Measurements from ENCODE around the gene PPIL3.

PPIL3 gene

DNA sequence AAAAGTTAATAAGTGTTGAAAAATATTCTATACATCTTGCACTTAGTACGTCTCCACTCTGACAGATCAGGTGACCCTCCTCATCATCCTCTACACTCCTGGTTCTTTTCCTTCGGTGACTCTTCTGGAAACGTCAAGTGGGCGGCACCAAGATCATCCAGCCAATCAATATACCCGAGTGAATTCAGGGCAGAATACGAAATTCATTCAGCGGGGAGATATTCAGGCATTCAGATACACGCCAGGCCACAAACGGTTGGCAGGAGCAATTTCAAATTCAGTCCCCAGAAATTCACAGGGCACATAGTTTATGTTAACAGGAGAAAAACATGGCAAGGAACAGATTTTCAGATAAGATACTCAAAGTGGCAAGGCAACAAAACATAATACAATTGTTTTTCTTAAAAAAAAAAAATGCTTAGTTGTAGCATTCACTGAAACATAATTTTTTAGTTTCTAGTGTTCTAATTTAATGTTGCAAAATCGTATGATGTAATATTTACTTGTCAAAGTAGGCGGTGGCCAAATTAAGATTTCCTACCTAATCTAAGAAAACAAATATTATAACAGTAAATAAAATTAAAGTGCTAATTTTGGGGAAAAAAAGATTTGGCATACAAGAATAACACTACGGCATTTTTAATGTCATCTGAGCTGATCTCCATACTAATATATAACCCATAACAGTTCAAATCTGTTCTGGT, 28.6 kb downstream of the PPIL3 start:
- no peak for DNase-seq

DNA sequence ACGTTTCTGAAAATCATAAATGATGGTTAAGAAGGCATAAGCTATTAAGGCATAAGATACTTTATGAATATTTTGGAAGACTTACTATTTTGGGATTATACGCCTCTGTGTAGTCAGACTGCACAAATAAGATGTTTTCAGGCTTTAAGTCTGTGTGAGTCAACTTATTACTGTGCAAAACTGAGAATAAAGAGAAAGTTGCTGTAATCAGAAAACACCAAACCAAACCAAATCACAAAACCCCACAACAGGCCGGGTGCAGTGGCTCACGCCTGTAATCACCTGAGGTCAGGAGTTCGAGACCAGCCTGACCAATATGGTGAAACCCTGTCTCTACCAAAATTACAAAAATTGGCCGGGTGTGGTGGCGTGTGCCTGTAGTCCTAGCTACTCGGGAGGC, 32.1 kb downstream of the PPIL3 start:
- no peak for DNase-seq

DNA sequence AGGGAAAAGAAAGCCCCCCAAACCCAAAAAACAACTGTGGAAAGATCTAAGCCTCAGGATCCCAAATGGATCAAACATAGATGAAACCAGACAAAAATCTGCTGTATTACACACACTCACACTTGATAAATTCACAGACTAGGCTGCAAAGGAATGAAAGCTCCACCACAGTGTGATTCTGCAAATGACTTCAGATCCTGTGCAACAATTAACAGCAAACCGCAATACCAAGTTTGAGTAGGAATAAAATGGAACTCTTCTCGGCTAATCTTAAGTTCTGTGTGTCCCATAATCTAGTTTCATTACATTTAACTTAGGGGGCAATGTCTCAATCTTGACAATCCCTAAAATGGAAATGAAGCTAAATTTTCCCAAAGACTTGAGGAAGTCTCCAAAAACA, 36.3 kb downstream of the PPIL3 start:
- no peak for DNase-seq

DNA sequence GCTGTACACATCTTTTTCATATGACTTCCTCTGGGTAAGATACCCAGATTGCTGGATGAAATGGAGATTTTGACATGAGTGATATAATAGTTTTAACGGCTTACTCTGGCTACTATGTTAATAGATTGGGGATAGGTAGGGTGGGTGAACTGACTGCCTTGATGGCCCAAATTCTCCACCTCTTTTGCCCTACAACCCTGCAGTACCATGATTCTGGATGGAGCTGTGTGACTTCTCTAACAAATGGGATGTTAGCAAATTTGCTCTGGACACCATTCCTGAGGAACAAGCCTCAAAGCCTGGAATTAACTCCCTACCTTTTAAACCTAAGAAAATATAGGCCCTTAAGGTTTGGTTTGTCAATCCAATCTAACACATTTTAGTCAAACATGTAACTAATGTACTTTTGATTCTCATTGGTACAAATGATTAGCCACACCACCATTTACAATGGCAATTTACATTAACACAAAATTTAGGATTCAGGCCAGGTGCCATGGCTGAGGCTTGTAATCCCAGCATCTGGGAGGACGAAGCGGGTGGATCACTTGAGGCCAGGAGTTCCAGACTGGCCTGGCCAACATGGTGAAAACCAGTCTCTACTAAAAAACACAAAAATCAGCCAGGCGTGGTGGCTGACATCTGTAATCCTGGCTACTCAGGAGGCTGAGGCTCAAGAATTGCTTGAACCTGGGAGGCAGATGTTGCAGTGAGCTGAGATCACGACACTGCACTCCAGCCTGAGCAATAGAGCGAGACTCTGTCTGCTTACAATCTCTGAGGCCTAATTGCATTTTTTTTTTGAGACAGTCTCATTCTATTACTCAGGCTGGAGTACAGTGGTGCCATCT, 37.3 kb downstream of the PPIL3 start:
- no peak for DNase-seq

- DNase-seq: no peak
Measured at GRCh38 chr2:200850512-200851256, 38.2 kb downstream of the PPIL3 start.

GRCh38 chr2:200847939-200848338, 40.9 kb downstream of the PPIL3 start:
- no peak for DNase-seq

GRCh38 chr2:200847269-200847668, 41.6 kb downstream of the PPIL3 start:
- no peak for DNase-seq

- no peak for DNase-seq
Measured at GRCh38 chr2:200845669-200846325, 43.1 kb downstream of the PPIL3 start.

DNA sequence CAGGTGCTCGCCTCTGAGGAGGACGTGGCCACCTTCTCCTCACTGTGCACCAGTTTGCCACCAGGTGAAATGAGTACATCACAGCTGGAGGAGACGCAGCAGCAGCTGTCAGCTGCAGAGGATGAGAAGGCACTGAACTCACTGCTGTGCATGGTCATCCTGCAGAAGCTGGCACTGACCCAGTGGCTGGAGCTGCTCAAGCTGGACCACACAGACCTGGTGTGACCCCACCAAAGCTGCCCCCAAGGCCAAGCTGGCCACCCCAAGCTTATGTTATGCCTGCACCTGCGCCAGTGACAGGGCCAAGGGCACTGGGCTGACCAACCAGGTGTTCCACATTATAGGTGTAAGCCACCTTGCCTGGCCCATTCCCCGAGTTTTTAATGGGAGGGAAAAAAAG, 43.7 kb downstream of the PPIL3 start:
- no peak for DNase-seq

DNA sequence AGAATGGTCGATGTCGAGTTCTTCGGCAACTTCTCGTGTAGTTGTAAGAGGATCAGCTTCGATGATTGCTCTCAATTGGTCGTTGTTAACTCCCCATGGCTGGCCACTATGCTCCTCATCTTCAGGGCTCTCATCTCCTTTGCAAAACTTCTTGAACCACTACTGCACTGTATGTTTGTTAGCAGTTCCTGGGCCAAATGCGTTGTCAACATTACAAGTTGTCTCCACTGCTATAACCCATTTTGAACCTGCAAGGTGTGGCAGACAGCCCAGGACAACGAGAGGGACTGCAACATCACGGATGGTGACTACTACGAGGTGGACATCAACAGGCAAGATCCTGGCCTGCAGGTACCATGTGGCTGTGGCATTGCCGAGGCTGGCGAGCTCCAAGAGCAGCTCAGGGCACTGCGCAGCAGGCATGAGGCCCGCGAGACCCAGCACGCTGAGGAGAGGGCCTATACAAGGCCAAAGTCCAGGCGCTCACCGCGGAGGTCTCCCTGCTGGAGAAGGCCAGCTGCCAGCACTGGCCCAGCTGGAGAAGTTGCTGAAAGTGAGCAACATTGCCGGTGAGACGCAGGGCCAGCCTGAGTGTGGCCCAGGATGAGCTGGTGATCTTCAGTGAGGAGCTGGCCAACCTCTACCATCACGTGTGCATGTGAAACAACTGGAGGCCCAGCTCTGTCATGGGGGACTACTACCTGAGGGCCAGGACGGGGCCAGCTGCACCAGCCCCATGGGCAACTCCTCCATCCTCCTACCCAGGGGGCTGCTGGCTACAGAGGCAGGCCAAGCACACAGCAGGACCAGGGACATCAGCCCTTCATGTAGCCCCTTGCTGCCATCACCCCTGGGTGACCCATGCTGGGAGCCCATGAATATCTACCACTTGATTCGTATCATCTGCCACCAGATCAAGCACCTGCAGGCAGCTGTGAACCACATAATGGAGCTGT, 44.6 kb downstream of the PPIL3 start:
- DNase-seq: no peak

GRCh38 chr2:200839513-200839912, 49.4 kb downstream of the PPIL3 start:
- no peak for DNase-seq

DNA sequence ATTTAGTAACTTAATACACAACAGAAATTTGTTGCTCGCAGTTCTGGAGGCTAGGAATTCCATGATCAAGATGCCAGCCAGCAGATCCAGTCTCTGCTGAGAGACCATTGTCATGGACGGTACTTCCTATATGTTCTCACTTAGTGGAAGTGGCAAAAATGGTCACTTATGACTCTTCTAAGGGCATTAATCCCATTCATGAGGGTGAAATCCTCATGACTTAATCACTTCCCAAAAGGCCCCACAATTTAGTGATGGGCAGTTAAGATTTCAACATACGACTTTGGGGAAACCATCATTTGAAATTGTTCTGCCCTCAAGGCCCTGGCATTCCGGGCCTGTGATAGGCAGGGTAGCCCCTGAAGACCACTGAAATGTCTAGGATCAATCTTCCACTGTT, 54.2 kb downstream of the PPIL3 start:
- DNase-seq: no peak

- DNase-seq: no peak
Measured at GRCh38 chr2:200829258-200829655, 59.6 kb downstream of the PPIL3 start.

- no peak for DNase-seq
Measured at GRCh38 chr2:200828572-200829257, 60.2 kb downstream of the PPIL3 start.

DNA sequence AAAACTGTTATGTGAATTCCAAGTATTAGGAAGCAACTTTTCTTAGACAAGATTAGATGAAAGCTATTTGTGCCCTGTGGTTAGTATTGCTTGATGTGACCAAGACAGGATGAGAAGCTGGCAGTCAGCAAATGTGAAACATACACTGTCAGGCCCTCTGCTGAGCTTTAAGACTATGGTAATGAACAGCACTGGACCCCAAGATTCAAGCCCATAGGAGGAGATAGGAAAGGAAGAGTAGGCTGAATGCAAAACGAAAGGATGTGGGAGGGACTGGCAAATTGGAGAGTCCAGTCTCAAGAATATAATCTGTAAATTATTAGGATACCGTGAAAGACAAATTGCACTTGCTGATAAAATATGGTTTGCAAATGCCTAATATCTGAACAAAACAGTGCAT, 60.8 kb downstream of the PPIL3 start:
- no peak for DNase-seq

GRCh38 chr2:200821686-200822245, 67.1 kb downstream of the PPIL3 start:
- no peak for DNase-seq

All from activated CD4-positive, alpha-beta T cell treated with anti-CD3 and anti-CD28 coated beads for 1 hour (primary cell).